Small intestine (tissue), 7 donors: ENCODE measurements around the gene EPHA2. TPM values are rescaled to one million over a fixed set of nuclear protein-coding genes. Genes with fewer than 3 reads are reported as not detected.

Experiments used
- DNase-seq, 2 donors: peaks; one replicate each; pipeline versions ENCODE4 v3.0.0 to v3.0.0-alpha.2; 2013
- FAIRE-seq: peaks from 2 replicates; lab custom pipeline; 2012; peaks lifted over from hg19 to GRCh38; lab: Jason Lieb, UNC
- H3K27ac ChIP-seq, 3 donors: one replicate each; pipeline ENCODE4 v1.5.1; 2013; ENCODE audit warnings: low read length in 2 of 3, mild to moderate bottlenecking in 2 of 3, control low read depth in 1 of 3, inconsistent platforms in 1 of 3, low read depth in 1 of 3, moderate library complexity in 1 of 3
- H3K27me3 ChIP-seq, 3 donors: one replicate each; pipeline ENCODE4 v1.6.1; 2013; ENCODE audit warnings: low read length in 3 of 3, inconsistent platforms in 1 of 3; ENCODE audit not compliant: control insufficient read depth in 3 of 3, insufficient read depth in 3 of 3
- H3K36me3 ChIP-seq, 3 donors: one replicate each; pipeline ENCODE4 v1.6.1; 2013; ENCODE audit warnings: low read length in 3 of 3, inconsistent platforms in 1 of 3, low read depth in 1 of 3, mild to moderate bottlenecking in 1 of 3, moderate library complexity in 1 of 3; ENCODE audit not compliant: control insufficient read depth in 3 of 3, insufficient read depth in 2 of 3
- H3K4me1 ChIP-seq, 3 donors: one replicate each; pipeline ENCODE4 v1.6.1; 2013; ENCODE audit warnings: low read length in 2 of 3, inconsistent platforms in 1 of 3, low read depth in 1 of 3, mild to moderate bottlenecking in 1 of 3, moderate library complexity in 1 of 3; ENCODE audit not compliant: control insufficient read depth in 3 of 3, insufficient read depth in 2 of 3
- H3K4me3 ChIP-seq, 3 donors: one replicate each; pipeline ENCODE4 v1.5.1; 2013; ENCODE audit warnings: low read length in 3 of 3, control low read depth in 1 of 3, inconsistent platforms in 1 of 3, low read depth in 1 of 3, mild to moderate bottlenecking in 1 of 3, moderate library complexity in 1 of 3
- H3K9me3 ChIP-seq, 2 donors: one replicate each; pipeline ENCODE4 v1.6.1; 2013; ENCODE audit warnings: low read depth in 1 of 2, low read length in 1 of 2; ENCODE audit not compliant: control insufficient read depth in 2 of 2, insufficient read depth in 1 of 2
- WGBS, 3 donors: extraction: QIAGEN DNeasy Blood & Tissue Kit; methylation state at CpG; one replicate each; pipeline ENCODE4 v1.1.7; 2013; 5-methylcytosine and 5-hydroxymethylcytosine counted together
- polyA plus RNA-seq, 4 donors: library from polyadenylated mRNA; stranded (reverse) in 3 of 4; unstranded in 1 of 4; fragments of 200-250 nt in 3 of 4; fragments of 120-200 nt in 1 of 4; gene quantifications; one replicate each; pipeline versions ENCODE4 v1.2.1 to v1.2.3, GENCODE V29; 2013
- donor health status: healthy with polysubstance abuse.
- donor health status: control.
- donor health status: control.
- donor health status: Bipolar disorder and iron deficiency.
- donor health status: healthy.

The EPHA2 gene
- polyA plus RNA-seq, 4 donors, result 12.7 to 23.8 (median 19.8) TPM

DNA sequence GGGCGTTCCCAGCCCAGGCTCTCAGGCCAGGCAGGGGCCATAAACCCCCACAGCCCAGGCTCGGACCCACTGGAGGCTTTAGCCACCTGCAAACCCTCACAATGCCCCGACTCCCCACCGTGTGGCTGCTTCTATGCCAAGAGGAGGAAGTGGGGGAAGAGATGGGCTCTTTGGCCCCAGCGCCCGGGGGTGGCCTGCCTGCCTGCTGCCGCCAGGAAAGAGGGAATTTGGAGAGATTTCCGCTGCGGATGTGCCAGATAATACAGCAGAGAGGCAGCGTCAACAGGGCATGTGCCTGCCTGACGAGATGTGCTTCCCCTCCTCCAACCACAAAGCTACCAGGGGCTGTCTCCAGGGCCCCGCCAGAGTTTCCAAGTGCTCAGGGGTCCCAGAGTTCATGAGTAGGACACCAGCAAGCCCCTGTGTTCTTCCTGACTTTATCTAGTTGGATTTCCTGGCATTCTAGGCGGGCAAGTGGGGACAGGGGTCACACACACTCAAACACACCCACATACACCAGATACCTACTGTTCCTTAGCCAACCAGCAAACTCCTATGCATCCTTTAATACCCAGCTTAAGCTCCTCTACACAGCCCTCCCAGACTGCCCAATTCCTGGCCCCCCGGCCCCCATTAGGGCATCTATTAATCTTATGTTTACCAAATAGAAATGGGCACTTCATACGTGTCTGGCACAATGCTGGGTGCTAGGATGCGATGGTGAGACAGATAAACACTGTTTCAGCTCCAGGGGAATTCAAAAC is 14.1 kb downstream of the EPHA2 start:
- no peaks in the 10 kb centered on the region for H3K9me3 ChIP-seq
- peaks cover 3 to 98% (median 6%) of the 10 kb centered on the region in 3 donors for H3K36me3 ChIP-seq
- FAIRE-seq (no peak), DNase-seq (no peak)
- no peaks in the 10 kb centered on the region for H3K27me3 ChIP-seq
- H3K27ac ChIP-seq, result peak overlapping the region in 2 of 3 donors; percentile 28 to 56
- peaks cover 2 to 46% (median 8%) of the 10 kb centered on the region in 3 donors for H3K4me1 ChIP-seq
- no peak overlapping the region for H3K4me3 ChIP-seq
- 49 to 70% (median 69%) methylated on average over 16 of the region's 16 CpGs for WGBS, 3 donors

- peak overlapping the region in 1 of 3 donors; percentile 30 for H3K27ac ChIP-seq
Measured at GRCh38 chr1:16140068-16140596, 15.7 kb downstream of the EPHA2 start.

DNA sequence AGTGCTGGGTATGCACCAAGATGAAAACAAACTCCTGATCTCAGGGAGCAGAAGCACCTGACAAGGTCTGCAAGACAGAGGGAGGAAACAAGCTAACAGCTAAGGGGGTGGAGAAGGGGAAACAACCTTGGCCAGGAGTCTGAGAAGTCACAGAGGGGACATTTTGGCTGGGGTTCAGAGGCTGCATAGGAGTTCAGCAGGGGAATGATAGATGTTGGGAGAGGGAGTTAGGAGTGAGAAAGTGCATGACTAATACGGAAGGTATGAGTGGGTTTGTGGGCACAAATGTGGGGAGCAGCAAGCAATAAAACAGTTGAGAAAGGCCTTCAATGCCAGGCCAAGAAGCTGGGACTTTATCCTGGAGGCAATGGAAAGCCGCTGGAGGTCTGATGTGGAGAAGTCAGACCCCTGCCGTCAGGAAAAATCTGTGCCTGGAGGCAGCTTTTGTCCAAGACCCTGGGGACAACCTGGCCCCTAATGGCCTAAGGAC is 16.4 kb downstream of the EPHA2 start:
- 75 to 92% (median 76%) methylated on average over 3 of the region's 3 CpGs for WGBS, 3 donors
- Histone ChIP-seq H3K27ac (peak overlapping the region in 1 of 3 donors; percentile 30), H3K36me3 (peaks cover 3 to 94% (median 15%) of the 10 kb centered on the region in 3 donors), H3K4me3 (no peak overlapping the region), H3K9me3 (no peaks in the 10 kb centered on the region), H3K4me1 (peaks cover under 1 to 24% (median 5%) of the 10 kb centered on the region in 3 donors), H3K27me3 (no peaks in the 10 kb centered on the region)
- FAIRE-seq (no peak), DNase-seq (no peak)

More at GRCh38 chr1:16140068-16140596, 15.7 kb downstream of the EPHA2 start:
- DNase-seq, result no peak
- H3K27me3 ChIP-seq, result no peaks in the 10 kb centered on the region
- peaks cover 2 to 30% (median 5%) of the 10 kb centered on the region in 3 donors for H3K4me1 ChIP-seq
- WGBS, 3 donors, result 94 to 97% (median 96%) methylated on average over 7 of the region's 7 CpGs
- no peak overlapping the region for H3K4me3 ChIP-seq
- FAIRE-seq, result no peak
- H3K9me3 ChIP-seq, result no peaks in the 10 kb centered on the region
- H3K36me3 ChIP-seq, result peaks cover 3 to 94% (median 13%) of the 10 kb centered on the region in 3 donors

DNA sequence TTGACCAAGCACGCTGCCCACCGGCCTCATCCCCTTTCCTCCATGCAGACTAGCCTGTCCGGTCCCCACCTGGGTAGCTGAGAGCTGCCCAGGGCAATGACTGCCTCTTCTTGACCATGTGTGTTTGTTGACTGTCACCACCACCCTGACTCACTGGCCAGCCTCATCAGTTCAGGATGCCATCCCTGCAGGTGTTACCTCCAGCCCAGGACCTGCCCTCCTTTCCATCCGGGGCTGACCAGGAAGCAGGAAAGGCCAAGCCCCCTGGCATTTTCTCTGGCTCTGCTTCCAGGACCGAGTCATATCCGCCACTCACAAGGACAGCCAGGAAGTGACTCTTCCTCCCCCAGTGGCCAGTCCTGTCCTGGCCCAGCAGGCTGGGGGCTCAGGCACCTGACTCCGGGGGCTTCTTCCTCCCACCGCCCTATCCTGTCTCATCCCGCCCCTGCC is 17.1 kb downstream of the EPHA2 start:
- DNase-seq (no peak), FAIRE-seq (no peak)
- Histone ChIP-seq H3K4me3 (no peak overlapping the region), H3K4me1 (peaks cover 0 to 16% (median 5%) of the 10 kb centered on the region in 3 donors), H3K27ac (peak overlapping the region in 1 of 3 donors; percentile 43), H3K27me3 (no peaks in the 10 kb centered on the region), H3K36me3 (peaks cover 5 to 94% (median 16%) of the 10 kb centered on the region in 3 donors), H3K9me3 (no peaks in the 10 kb centered on the region)
- 81 to 87% (median 87%) methylated on average over 9 of the region's 9 CpGs for WGBS, 3 donors

DNA sequence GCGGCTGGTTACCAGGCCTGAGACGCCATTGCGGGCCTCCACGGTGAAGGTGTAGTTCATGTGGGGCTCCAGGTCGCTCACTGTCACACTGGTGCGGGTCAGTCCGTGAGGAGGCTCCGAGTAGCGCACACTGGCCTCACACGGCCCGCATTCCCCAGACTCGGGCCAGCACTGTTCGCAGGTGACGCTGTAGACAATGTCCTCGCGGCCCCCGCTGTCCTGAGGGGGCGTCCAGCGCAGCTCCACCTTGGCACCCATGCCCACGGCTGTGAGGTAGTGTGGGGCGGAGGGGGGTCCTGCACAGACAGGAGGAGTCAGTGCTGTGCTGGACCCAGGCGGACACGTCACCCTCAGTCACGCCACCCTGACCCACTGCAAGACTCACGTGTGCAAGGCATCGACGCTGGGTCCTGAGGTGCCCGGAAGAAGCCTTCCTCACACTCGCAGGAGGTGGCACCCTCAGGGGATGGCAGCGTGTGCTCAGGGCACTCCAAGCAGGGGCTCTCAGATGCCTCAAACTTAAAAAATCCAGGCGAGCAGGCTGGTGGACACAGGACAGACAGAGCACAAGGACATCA is 17.9 kb downstream of the EPHA2 start:
- peaks cover 0 to 8% (median 5%) of the 10 kb centered on the region in 3 donors for H3K4me1 ChIP-seq
- no peaks in the 10 kb centered on the region for H3K27me3 ChIP-seq
- 93 to 94% (median 93%) methylated on average over 30 to 31 of the region's 31 CpGs for WGBS, 3 donors
- FAIRE-seq, result no peak
- H3K27ac ChIP-seq, result no peak overlapping the region
- no peak overlapping the region for H3K4me3 ChIP-seq
- DNase-seq, result no peak
- H3K9me3 ChIP-seq, result no peaks in the 10 kb centered on the region
- peaks cover 5 to 94% (median 21%) of the 10 kb centered on the region in 3 donors for H3K36me3 ChIP-seq

GRCh38 chr1:16135501-16135900 is 20.4 kb downstream of the EPHA2 start:
- H3K36me3 ChIP-seq, result peaks cover 7 to 94% (median 21%) of the 10 kb centered on the region in 3 donors
- WGBS, 3 donors, result 85 to 89% (median 88%) methylated on average over 12 of the region's 12 CpGs
- no peaks in the 10 kb centered on the region for H3K4me1 ChIP-seq
- H3K27me3 ChIP-seq, result no peaks in the 10 kb centered on the region
- no peak for FAIRE-seq
- no peaks in the 10 kb centered on the region for H3K9me3 ChIP-seq
- H3K4me3 ChIP-seq, result no peak overlapping the region
- DNase-seq, result no peak
- H3K27ac ChIP-seq, result no peak overlapping the region

DNA sequence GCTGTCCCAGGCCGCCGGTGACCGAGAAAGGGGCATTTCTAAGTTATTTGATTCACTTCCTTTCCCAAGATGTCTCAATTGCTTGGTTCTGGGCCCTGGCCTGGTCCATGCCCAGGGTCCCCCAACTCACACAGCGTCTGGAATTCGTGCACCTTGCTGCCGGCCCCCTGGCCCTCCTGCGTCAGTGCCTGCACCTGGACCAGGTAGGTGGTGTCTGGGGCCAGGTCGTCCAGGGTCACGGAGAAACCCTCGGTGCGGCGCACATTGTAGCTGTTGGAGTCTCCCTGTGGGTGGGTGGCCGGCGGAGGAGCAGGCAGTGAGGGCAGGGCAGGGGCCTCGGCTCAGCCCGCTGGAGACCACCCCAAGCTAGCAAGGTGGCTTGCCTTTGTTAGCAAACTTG is 21.0 kb downstream of the EPHA2 start:
- no peaks in the 10 kb centered on the region for H3K27me3 ChIP-seq
- H3K4me1 ChIP-seq, result no peaks in the 10 kb centered on the region
- WGBS, 3 donors, result 91 to 96% (median 91%) methylated on average over 16 of the region's 16 CpGs
- no peak for DNase-seq
- H3K36me3 ChIP-seq, result peaks cover 10 to 96% (median 26%) of the 10 kb centered on the region in 3 donors
- no peak for FAIRE-seq
- H3K27ac ChIP-seq, result no peak overlapping the region
- H3K4me3 ChIP-seq, result no peak overlapping the region
- no peaks in the 10 kb centered on the region for H3K9me3 ChIP-seq

GRCh38 chr1:16134066-16134801 is 21.6 kb downstream of the EPHA2 start:
- 83 to 91% (median 88%) methylated on average over 33 of the region's 33 CpGs for WGBS, 3 donors
- no peaks in the 10 kb centered on the region for H3K27me3 ChIP-seq
- FAIRE-seq, result no peak
- no peak overlapping the region for H3K4me3 ChIP-seq
- no peaks in the 10 kb centered on the region for H3K9me3 ChIP-seq
- peak overlapping the region in 1 of 3 donors; percentile 14 for H3K27ac ChIP-seq
- DNase-seq, result no peak
- peaks cover 10 to 94% (median 26%) of the 10 kb centered on the region in 3 donors for H3K36me3 ChIP-seq
- H3K4me1 ChIP-seq, result no peaks in the 10 kb centered on the region
